ENCODE measurements around the gene LRRC36.
"Not testable (repeated sequence)": the region's sequence is repeated elsewhere in the genome, so short reads cannot be mapped to it uniquely, and the experiment has no call there.

Gene LRRC36

GRCh38 chr16:67405336-67405735 is 78.7 kb downstream of the LRRC36 start:
- no peak for DNase-seq

- no peak for DNase-seq
Observed at GRCh38 chr16:67406111-67406971, 79.7 kb downstream of the LRRC36 start.

GRCh38 chr16:67407176-67407787 is 80.7 kb downstream of the LRRC36 start:
- DNase-seq: no peak

GRCh38 chr16:67407788-67408452 is 81.3 kb downstream of the LRRC36 start:
- DNase-seq: no peak

- DNase-seq: no peak
Observed at GRCh38 chr16:67409631-67410030, 83.0 kb downstream of the LRRC36 start.

GRCh38 chr16:67411339-67411738 is 84.7 kb downstream of the LRRC36 start:
- DNase-seq: no peak

- DNase-seq: no peak
Observed at GRCh38 chr16:67412294-67412693, 85.7 kb downstream of the LRRC36 start.

- no peak for DNase-seq
Observed at GRCh38 chr16:67413978-67414911, 87.6 kb downstream of the LRRC36 start.

- DNase-seq: not testable (repeated sequence)
Observed at GRCh38 chr16:67415421-67415820, 88.8 kb downstream of the LRRC36 start.

- peak; percentile 13 to 48 for DNase-seq
Observed at GRCh38 chr16:67415872-67416793, 89.5 kb downstream of the LRRC36 start, which contains the start of gene ZDHHC1. TSS of gene ZDHHC1 (minus strand) at chr16:67416477. CDS start at chr16:67407775, 8,702 bp downstream.

- DNase-seq: no peak
Observed at GRCh38 chr16:67417333-67418061, 90.9 kb downstream of the LRRC36 start.

GRCh38 chr16:67419502-67419901 is 92.9 kb downstream of the LRRC36 start:
- DNase-seq: no peak

GRCh38 chr16:67419931-67420330 is 93.3 kb downstream of the LRRC36 start:
- no peak for DNase-seq

- no peak for DNase-seq
Observed at GRCh38 chr16:67421030-67421429, 94.4 kb downstream of the LRRC36 start.

GRCh38 chr16:67423015-67423414 is 96.4 kb downstream of the LRRC36 start:
- no peak for DNase-seq

GRCh38 chr16:67423611-67424260 is 97.1 kb downstream of the LRRC36 start:
- DNase-seq: no peak

- no peak for DNase-seq
Observed at GRCh38 chr16:67424261-67424615, 97.6 kb downstream of the LRRC36 start.

GRCh38 chr16:67425061-67425460 is 98.4 kb downstream of the LRRC36 start:
- DNase-seq: no peak

GRCh38 chr16:67425580-67425979 is 99.0 kb downstream of the LRRC36 start:
- no peak for DNase-seq

GRCh38 chr16:67426022-67426421 is 99.4 kb downstream of the LRRC36 start:
- DNase-seq: no peak
